ENCODE measurements around the gene TMEM198.

Gene TMEM198

DNA sequence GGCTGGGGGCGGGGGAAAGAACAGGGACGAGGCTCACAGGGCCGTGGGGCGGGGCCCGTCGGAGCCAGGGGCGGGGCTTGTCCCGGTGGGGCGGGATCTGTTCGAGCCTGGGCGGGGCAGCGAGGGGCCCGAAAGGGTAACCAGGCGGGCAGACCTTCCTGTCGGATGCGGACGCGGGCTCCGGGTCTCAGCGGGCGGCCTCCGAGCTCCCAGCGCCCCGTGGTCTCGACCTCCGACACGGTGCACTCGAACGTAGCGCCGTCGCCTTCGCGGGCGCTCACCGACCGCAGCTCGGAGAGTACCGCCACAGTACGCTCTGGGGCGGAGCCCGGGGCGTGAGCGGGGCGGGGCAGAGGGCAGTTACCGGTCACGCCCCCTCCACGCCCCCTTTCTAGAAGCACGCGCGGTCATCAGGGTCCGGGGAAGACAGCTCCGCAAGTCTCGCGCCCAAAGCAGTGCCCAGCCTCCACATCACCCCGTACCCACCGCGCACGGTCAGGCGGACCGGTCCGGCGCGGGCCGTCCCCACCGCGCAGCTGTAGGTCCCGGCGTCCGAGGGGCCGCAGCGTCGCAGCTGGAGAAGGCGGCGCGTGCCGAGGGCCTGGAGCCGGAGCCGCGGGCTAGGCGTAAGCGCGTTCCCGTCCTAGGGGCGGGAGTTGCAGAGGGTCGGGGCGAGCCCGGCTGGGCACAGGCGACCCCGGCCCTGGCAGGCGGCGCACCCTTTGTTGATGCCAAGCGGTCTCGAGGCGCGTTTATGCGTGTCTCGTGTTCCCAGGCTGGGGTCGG is 8.7 kb downstream of the TMEM198 start:
- no peaks in the 10 kb centered on the region for H3K9me3 ChIP-seq (ENCODE audit: low read length)
- peak overlapping the region; percentile 38 to 47 for H3K4me3 ChIP-seq (ENCODE audit: low read depth in 1 of 2, low read length in 2 of 2)
- H3K36me3 ChIP-seq (ENCODE audit: insufficient read depth, low read length) = no peaks in the 10 kb centered on the region
- peaks cover 14% of the 10 kb centered on the region for H3K4me1 ChIP-seq (ENCODE audit: insufficient read depth, low read length)
- H3K27me3 ChIP-seq (ENCODE audit: control insufficient read depth in 1 of 2, insufficient read depth in 2 of 2, low read length in 2 of 2) = peaks cover 9% of the 10 kb centered on the region in 2 donors
- no peak overlapping the region for H3K27ac ChIP-seq (ENCODE audit: low read depth, low read length)
- H3K9ac ChIP-seq (ENCODE audit: low read length) = no peak overlapping the region

GRCh38 chr2:219553168-219553417 is 9.3 kb downstream of the TMEM198 start:
- H3K9ac ChIP-seq (ENCODE audit: low read length) = no peak overlapping the region
- H3K36me3 ChIP-seq (ENCODE audit: insufficient read depth, low read length) = no peaks in the 10 kb centered on the region
- peak overlapping the region; percentile 38 to 47 for H3K4me3 ChIP-seq (ENCODE audit: low read depth in 1 of 2, low read length in 2 of 2)
- H3K27me3 ChIP-seq (ENCODE audit: control insufficient read depth in 1 of 2, insufficient read depth in 2 of 2, low read length in 2 of 2) = peaks cover 9% of the 10 kb centered on the region in 2 donors
- H3K9me3 ChIP-seq (ENCODE audit: low read length) = no peaks in the 10 kb centered on the region
- no peak overlapping the region for H3K27ac ChIP-seq (ENCODE audit: low read depth, low read length)
- H3K4me1 ChIP-seq (ENCODE audit: insufficient read depth, low read length) = peaks cover 14% of the 10 kb centered on the region

- Histone ChIP-seq H3K9ac (ENCODE audit: low read length) (no peak overlapping the region), H3K4me3 (ENCODE audit: low read depth in 1 of 2, low read length in 2 of 2) (peak overlapping the region in 1 of 2 donors; percentile 47), H3K36me3 (ENCODE audit: insufficient read depth, low read length) (no peaks in the 10 kb centered on the region)
Observed at GRCh38 chr2:219553463-219553963, 9.7 kb downstream of the TMEM198 start.

GRCh38 chr2:219554350-219554749 is 10.5 kb downstream of the TMEM198 start:
- H3K27ac ChIP-seq (ENCODE audit: low read depth, low read length) = no peak overlapping the region
- no peak overlapping the region for H3K4me3 ChIP-seq (ENCODE audit: low read depth in 1 of 2, low read length in 2 of 2)
- no peaks in the 10 kb centered on the region for H3K9me3 ChIP-seq (ENCODE audit: low read length)
- H3K9ac ChIP-seq (ENCODE audit: low read length) = no peak overlapping the region
- H3K27me3 ChIP-seq (ENCODE audit: control insufficient read depth in 1 of 2, insufficient read depth in 2 of 2, low read length in 2 of 2) = peaks cover 9% of the 10 kb centered on the region in 2 donors
- H3K4me1 ChIP-seq (ENCODE audit: insufficient read depth, low read length) = peaks cover 14% of the 10 kb centered on the region
- H3K36me3 ChIP-seq (ENCODE audit: insufficient read depth, low read length) = no peaks in the 10 kb centered on the region

More at GRCh38 chr2:219553463-219553963, 9.7 kb downstream of the TMEM198 start:
- Histone ChIP-seq H3K27me3 (ENCODE audit: control insufficient read depth in 1 of 2, insufficient read depth in 2 of 2, low read length in 2 of 2) (peaks cover 9% of the 10 kb centered on the region in 2 donors), H3K9me3 (ENCODE audit: low read length) (no peaks in the 10 kb centered on the region), H3K27ac (ENCODE audit: low read depth, low read length) (no peak overlapping the region), H3K4me1 (ENCODE audit: insufficient read depth, low read length) (peaks cover 14% of the 10 kb centered on the region)

DNA sequence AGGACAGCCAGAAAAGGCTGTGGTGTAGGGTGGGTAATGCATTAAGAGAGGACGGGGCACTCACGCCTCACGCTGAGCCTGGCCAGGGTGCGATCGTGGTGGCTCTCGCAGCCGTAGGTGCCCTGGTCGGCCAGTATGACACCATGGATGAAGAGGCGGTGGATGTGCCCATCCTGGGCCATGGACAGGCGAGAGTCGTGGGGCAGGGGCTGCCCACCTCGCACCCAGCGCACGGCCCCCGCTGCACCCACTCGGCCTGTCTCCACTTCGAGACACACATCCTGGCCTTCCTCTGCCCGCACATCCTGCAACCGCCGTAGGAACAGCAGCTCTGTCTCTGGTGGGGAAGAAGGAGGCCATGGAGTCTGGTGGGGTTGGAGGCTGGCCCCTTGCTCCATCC is 12.1 kb downstream of the TMEM198 start:
- Histone ChIP-seq H3K4me1 (ENCODE audit: insufficient read depth, low read length) (peaks cover 21% of the 10 kb centered on the region), H3K36me3 (ENCODE audit: insufficient read depth, low read length) (no peaks in the 10 kb centered on the region), H3K27ac (ENCODE audit: low read depth, low read length) (no peak overlapping the region), H3K9me3 (ENCODE audit: low read length) (no peaks in the 10 kb centered on the region), H3K9ac (ENCODE audit: low read length) (no peak overlapping the region), H3K27me3 (ENCODE audit: control insufficient read depth in 1 of 2, insufficient read depth in 2 of 2, low read length in 2 of 2) (peaks cover 9% of the 10 kb centered on the region in 2 donors), H3K4me3 (ENCODE audit: low read depth in 1 of 2, low read length in 2 of 2) (no peak overlapping the region)

DNA sequence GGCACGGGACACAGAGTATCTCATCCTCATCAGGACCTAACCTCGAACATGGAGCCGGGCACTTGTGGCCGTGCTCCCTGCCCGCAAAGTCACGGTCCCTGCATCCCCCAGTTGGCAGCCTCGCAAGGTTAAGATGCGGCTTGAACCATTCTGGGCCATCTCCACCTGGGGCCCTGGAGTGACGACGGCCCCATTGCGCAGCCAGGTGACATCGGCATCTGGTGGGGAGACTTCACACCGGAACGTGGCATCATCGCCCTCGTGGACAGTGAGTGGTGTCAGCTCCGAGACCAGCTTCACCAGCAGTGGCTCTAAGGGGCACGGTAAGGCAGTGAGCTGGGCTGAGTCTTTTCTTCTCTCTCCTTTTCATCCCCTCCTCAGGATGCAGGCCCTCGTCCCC is 12.6 kb downstream of the TMEM198 start:
- Histone ChIP-seq H3K27me3 (ENCODE audit: control insufficient read depth in 1 of 2, insufficient read depth in 2 of 2, low read length in 2 of 2) (peaks cover 7 to 9% of the 10 kb centered on the region in 2 donors), H3K36me3 (ENCODE audit: insufficient read depth, low read length) (peaks cover under 1% of the 10 kb centered on the region), H3K27ac (ENCODE audit: low read depth, low read length) (no peak overlapping the region), H3K9ac (ENCODE audit: low read length) (no peak overlapping the region), H3K4me1 (ENCODE audit: insufficient read depth, low read length) (peaks cover 21% of the 10 kb centered on the region), H3K4me3 (ENCODE audit: low read depth in 1 of 2, low read length in 2 of 2) (no peak overlapping the region), H3K9me3 (ENCODE audit: low read length) (no peaks in the 10 kb centered on the region)

GRCh38 chr2:219557320-219557719 is 13.5 kb downstream of the TMEM198 start:
- H3K27ac ChIP-seq (ENCODE audit: low read depth, low read length) = no peak overlapping the region
- H3K27me3 ChIP-seq (ENCODE audit: control insufficient read depth in 1 of 2, insufficient read depth in 2 of 2, low read length in 2 of 2) = peaks cover 0 to 9% of the 10 kb centered on the region in 2 donors
- no peaks in the 10 kb centered on the region for H3K9me3 ChIP-seq (ENCODE audit: low read length)
- no peak overlapping the region for H3K4me3 ChIP-seq (ENCODE audit: low read depth in 1 of 2, low read length in 2 of 2)
- peaks cover 16% of the 10 kb centered on the region for H3K4me1 ChIP-seq (ENCODE audit: insufficient read depth, low read length)
- H3K9ac ChIP-seq (ENCODE audit: low read length) = no peak overlapping the region
- H3K36me3 ChIP-seq (ENCODE audit: insufficient read depth, low read length) = peaks cover 10% of the 10 kb centered on the region

DNA sequence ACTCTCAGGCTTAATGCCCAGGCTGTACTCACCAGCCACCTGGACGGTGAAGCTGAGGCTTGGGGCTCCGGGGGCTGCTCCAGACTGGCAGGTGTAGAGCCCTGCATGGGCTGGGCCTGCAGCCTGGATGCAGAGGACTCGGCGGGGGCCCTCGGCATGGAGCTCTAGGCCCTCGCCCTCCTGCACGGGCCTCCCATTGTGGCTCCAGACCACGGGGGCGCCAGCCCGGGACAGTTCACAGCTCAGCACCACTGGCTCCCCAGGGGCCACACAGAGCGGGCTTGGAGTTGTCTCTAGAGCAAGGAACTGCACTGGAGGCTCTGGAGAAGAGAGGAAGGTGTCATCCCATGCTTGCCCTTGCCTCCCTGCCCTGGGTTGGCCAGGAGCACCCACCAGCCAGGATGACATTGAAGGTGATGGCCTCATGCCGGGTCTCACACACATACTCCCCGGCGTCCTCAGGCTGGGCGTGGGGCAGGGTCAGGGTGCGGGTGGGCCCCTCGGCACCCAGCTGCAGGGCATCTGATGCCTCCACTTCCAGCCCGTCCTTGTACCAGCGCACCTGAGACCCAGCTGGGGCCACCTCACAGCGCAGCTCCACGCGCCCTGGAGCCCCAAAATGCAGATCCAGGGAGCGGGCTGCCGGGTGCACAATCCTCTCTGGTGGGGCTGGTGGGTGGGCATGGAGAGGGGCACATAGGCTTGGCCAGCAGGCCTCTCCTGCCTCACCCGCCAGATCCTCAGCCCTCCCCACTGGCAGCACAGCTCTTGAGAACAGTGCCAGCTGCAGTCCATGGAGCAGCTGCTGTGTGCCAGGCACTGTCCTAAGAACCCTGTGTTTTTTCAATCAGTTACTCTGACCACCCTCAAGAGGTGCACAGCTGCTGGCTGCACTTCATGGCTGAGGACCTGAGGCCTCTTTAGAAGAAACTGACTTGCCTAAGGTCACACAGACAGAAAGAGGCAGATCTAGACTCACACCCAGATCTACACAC is 14.3 kb downstream of the TMEM198 start:
- H3K9ac ChIP-seq (ENCODE audit: low read length) = no peak overlapping the region
- peaks cover 11% of the 10 kb centered on the region for H3K4me1 ChIP-seq (ENCODE audit: insufficient read depth, low read length)
- no peak overlapping the region for H3K4me3 ChIP-seq (ENCODE audit: low read depth in 1 of 2, low read length in 2 of 2)
- H3K27ac ChIP-seq (ENCODE audit: low read depth, low read length) = no peak overlapping the region
- H3K36me3 ChIP-seq (ENCODE audit: insufficient read depth, low read length) = peaks cover 17% of the 10 kb centered on the region
- no peaks in the 10 kb centered on the region for H3K9me3 ChIP-seq (ENCODE audit: low read length)
- peaks cover 0 to 7% of the 10 kb centered on the region in 2 donors for H3K27me3 ChIP-seq (ENCODE audit: control insufficient read depth in 1 of 2, insufficient read depth in 2 of 2, low read length in 2 of 2)

DNA sequence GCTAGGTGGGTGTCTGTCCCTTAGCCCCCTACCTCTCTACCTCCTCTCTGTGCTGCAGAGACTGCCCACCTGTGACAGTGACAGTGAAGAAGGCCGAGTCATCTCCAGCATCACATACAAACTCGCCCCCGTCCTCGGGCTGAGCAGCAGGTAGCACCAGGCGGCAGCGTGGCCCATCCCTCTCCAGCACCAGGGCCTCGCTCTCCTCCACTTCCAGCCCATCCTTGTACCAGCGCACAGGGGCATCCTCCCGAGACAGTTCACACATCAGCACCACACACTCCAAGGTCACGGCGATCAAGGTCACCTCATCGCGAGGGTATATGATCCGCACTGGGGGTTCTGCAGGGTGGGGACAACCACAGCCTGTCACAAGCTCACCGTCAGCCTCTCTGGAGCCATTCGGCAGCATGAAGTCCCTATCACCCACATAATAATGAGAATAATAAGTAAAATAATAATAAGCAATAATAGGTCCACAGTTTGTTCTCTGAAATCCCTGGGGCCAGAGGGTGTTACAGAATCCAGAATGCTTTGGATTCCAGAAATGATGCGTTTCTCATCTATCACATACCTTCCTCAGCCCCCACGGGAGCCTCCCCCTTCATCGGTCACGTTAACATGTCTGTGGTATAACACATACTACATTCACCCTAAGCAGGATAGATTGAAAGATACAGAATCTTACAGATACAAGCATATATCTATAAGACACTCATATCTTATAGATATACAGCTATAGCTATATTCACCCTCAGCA is 15.5 kb downstream of the TMEM198 start:
- Histone ChIP-seq H3K4me3 (ENCODE audit: low read depth in 1 of 2, low read length in 2 of 2) (no peak overlapping the region), H3K36me3 (ENCODE audit: insufficient read depth, low read length) (peaks cover 27% of the 10 kb centered on the region), H3K9ac (ENCODE audit: low read length) (no peak overlapping the region), H3K27me3 (ENCODE audit: control insufficient read depth in 1 of 2, insufficient read depth in 2 of 2, low read length in 2 of 2) (no peaks in the 10 kb centered on the region), H3K4me1 (ENCODE audit: insufficient read depth, low read length) (peaks cover 7% of the 10 kb centered on the region), H3K9me3 (ENCODE audit: low read length) (no peaks in the 10 kb centered on the region), H3K27ac (ENCODE audit: low read depth, low read length) (no peak overlapping the region)

DNA sequence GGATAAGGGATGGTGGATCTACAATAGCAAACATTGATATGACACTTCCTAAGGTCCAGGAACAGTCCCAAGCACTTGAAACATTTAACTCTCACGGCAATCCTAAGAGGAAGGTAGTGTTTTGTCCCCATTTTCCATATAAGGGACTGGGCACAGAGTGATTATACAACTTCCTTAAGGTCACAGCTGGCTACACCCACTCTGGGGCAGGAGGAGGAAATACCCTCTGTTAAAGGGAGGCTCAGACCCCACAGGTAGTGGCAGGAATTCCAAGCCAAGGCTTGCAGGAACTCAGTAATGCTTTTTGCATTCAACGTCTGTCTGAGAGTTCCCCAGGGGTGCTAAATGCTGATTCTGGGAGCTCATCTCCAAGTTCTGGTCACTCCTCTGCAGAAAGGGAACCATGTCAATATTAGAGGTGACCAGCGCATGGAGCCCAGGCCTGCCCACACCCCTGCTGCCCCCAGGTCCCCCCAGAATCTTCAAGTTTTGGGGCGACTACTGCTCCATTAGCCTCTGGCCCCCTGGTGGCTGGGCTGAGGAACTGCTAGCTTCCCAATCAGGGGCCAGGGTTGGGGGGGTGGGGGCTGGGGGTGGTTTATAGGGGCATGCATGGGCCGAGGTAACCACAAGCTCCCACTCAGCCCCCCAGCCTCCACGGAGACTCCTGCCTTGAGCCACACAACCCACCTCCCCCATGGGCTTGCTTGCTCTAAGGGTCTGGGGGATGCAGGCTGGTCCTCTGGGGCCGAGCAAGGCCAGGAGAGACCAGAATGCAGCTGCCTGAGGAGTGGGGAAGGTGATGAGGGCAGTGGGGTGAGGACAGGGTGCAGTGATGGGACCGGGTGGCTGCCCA is 16.4 kb downstream of the TMEM198 start:
- H3K36me3 ChIP-seq (ENCODE audit: insufficient read depth, low read length) = peaks cover 27% of the 10 kb centered on the region
- H3K9ac ChIP-seq (ENCODE audit: low read length) = no peak overlapping the region
- H3K4me1 ChIP-seq (ENCODE audit: insufficient read depth, low read length) = peaks cover 7% of the 10 kb centered on the region
- H3K27me3 ChIP-seq (ENCODE audit: control insufficient read depth in 1 of 2, insufficient read depth in 2 of 2, low read length in 2 of 2) = no peaks in the 10 kb centered on the region
- no peak overlapping the region for H3K4me3 ChIP-seq (ENCODE audit: low read depth in 1 of 2, low read length in 2 of 2)
- no peaks in the 10 kb centered on the region for H3K9me3 ChIP-seq (ENCODE audit: low read length)
- no peak overlapping the region for H3K27ac ChIP-seq (ENCODE audit: low read depth, low read length)

Data from muscle layer of colon (tissue), 2 donors.